ENCODE data around the gene SEMA3D.

GRCh38 chr7:85229544-85229943 lies 42.7 kb upstream of the SEMA3D start:
- TF ChIP-seq, protein P1, sequence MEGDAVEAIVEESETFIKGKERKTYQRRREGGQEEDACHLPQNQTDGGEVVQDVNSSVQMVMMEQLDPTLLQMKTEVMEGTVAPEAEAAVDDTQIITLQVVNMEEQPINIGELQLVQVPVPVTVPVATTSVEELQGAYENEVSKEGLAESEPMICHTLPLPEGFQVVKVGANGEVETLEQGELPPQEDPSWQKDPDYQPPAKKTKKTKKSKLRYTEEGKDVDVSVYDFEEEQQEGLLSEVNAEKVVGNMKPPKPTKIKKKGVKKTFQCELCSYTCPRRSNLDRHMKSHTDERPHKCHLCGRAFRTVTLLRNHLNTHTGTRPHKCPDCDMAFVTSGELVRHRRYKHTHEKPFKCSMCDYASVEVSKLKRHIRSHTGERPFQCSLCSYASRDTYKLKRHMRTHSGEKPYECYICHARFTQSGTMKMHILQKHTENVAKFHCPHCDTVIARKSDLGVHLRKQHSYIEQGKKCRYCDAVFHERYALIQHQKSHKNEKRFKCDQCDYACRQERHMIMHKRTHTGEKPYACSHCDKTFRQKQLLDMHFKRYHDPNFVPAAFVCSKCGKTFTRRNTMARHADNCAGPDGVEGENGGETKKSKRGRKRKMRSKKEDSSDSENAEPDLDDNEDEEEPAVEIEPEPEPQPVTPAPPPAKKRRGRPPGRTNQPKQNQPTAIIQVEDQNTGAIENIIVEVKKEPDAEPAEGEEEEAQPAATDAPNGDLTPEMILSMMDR (IDR thresholded peaks at IDR 0.05) = no peak
- no peak for TF ChIP-seq EZH2 (IDR thresholded peaks at IDR 0.05; ENCODE audit: borderline replicate concordance, insufficient read depth, low read depth, low read length, poor library complexity, severe bottlenecking)

Data from B cell (primary cell).